Calu3 (cell line): ENCODE data around the gene STIM2. TPM values are rescaled to one million over a fixed set of nuclear protein-coding genes. Genes with fewer than 3 reads are reported as not detected.

Source experiments
- BruUV-seq: library from RNA; stranded (reverse); fragments of 400-500 nt; replicated peaks from 2 replicates; lab custom pipeline; 2021; lab: Mats Ljungman, UMichigan
- CTCF ChIA-PET: fragments of 300-600 bp; sonication (Branson Sonifier 250); formaldehyde crosslinking; loops from one replicate; lab custom pipeline; 2022; ENCODE audit warnings: antibody characterized with exemption; lab: Charles Lee
- DNase-seq: peaks from one replicate; pipeline ENCODE4 v3.0.0; 2022
- H3K27ac Mint-ChIP-seq: one replicate; pipeline ENCODE4 v1.8.0; 2022; ENCODE audit warnings: mixed read lengths; ENCODE audit not compliant: unreplicated experiment
- H3K27me3 Mint-ChIP-seq: one replicate; pipeline ENCODE4 v1.8.0; 2022; ENCODE audit warnings: mixed read lengths; ENCODE audit not compliant: unreplicated experiment
- H3K36me3 Mint-ChIP-seq: one replicate; pipeline ENCODE4 v1.8.0; 2022; ENCODE audit warnings: mild to moderate bottlenecking, moderate library complexity, mixed read lengths; ENCODE audit not compliant: insufficient read depth, unreplicated experiment
- H3K4me1 Mint-ChIP-seq: one replicate; pipeline ENCODE4 v1.8.0; 2022; ENCODE audit warnings: mild to moderate bottlenecking, low read depth, mixed read lengths; ENCODE audit not compliant: unreplicated experiment
- H3K4me3 Mint-ChIP-seq: one replicate; pipeline ENCODE4 v1.8.0; 2022; ENCODE audit warnings: mild to moderate bottlenecking, low read depth, moderate library complexity, mixed read lengths; ENCODE audit not compliant: unreplicated experiment
- H3K9me3 Mint-ChIP-seq: one replicate; pipeline ENCODE4 v1.8.0; 2022; ENCODE audit warnings: low read depth, mixed read lengths; ENCODE audit not compliant: unreplicated experiment
- intact Hi-C: fragments of 100-400 bp; cut with micrococcal nuclease; formaldehyde crosslinking; loops from one replicate; pipeline ENCODE4 v1.10.0; 2022; ENCODE audit not compliant: unreplicated experiment
- total RNA-seq: library from RNA; stranded (reverse); gene quantifications from 2 replicates; pipeline ENCODE4 v1.2.3, GENCODE V29; 2022
- TF ChIP-seq, protein P1 (sequence below): fragments of 200-600 bp; IDR thresholded peaks from one replicate; pipeline ENCODE4 v1.8.0; 2022; ENCODE audit warnings: antibody characterized with exemption; ENCODE audit not compliant: unreplicated experiment

Gene STIM2
- total RNA-seq, 1 experiment from 2014 or later: 24.2 TPM

DNA sequence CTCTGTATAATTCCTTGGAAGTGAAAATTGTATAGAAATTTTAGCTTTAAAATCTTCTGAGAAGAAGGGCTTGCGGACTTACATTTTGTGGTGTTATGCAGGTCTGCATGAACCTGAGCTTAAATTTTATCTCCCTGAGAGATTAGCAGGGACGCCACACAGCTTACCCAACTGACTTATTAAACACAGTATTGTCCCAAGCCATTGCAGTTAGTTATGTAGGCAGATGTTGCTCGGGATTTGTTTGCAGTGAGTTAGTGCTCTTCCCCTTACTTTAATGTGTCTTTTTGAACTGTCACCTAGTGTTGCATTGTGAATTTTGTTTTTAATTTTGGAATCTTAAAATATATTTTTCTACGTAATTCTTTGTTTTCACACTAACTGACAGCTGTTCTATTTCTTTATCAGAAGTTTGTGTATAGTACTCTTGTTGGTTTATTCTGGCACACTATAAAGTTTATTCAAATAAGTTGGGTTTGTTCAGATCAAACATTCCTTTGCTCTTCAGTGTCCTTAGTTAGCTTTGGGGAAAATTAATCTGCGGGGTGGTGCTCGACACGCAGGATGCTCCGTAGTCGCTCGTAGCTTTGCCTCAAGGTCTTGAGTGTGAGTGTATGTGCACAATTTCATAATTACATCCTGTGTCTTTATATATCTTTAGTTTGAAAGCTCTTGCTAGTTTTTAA lies 145.4 kb downstream of the STIM2 start:
- CTCF ChIA-PET: no interaction called here
- DNase-seq: no peak
- no peak overlapping the region for H3K4me3 Mint-ChIP-seq

DNA sequence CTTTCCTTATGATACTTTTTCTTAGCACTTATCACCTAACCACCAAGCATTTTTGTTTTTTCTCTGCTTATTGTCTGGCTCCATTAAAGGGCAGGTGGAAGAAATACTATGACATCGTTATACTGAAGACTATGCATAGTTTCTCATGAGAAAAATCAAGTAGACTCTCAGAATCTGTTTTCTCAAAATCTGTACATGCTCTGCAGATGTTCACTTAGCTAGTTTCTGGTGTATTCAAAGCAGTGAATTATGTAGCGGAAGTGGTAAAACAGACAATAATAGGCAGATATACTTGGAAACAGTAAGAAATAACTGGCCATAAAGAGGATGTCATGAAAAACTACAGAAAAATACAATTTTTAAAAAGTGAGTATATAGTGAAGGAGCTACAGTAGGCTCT lies 146.0 kb downstream of the STIM2 start:
- Mint-ChIP-seq H3K27me3 (no peaks in the 10 kb centered on the region), H3K4me3 (no peak overlapping the region), H3K27ac (no peak overlapping the region), H3K4me1 (peaks cover 8% of the 10 kb centered on the region), H3K36me3 (no peaks in the 10 kb centered on the region), H3K9me3 (no peaks in the 10 kb centered on the region)
- CTCF ChIA-PET: interaction anchor here (0.6 to 1.1 kb wide), 2 partner anchors 23 to 574 kb away, joined by 3 to 4 read pairs; no protein-coding TSS in a partner anchor
- no peak for DNase-seq
- BruUV-seq: no TSS peak
- intact Hi-C loops: loop anchor here (10.0 kb wide), 1 partner anchor 282 kb away; no protein-coding TSS in a partner anchor
- TF ChIP-seq, protein P1, sequence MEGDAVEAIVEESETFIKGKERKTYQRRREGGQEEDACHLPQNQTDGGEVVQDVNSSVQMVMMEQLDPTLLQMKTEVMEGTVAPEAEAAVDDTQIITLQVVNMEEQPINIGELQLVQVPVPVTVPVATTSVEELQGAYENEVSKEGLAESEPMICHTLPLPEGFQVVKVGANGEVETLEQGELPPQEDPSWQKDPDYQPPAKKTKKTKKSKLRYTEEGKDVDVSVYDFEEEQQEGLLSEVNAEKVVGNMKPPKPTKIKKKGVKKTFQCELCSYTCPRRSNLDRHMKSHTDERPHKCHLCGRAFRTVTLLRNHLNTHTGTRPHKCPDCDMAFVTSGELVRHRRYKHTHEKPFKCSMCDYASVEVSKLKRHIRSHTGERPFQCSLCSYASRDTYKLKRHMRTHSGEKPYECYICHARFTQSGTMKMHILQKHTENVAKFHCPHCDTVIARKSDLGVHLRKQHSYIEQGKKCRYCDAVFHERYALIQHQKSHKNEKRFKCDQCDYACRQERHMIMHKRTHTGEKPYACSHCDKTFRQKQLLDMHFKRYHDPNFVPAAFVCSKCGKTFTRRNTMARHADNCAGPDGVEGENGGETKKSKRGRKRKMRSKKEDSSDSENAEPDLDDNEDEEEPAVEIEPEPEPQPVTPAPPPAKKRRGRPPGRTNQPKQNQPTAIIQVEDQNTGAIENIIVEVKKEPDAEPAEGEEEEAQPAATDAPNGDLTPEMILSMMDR: no peak

More for the DNA sequence above, 145.4 kb downstream of the STIM2 start:
- BruUV-seq: no TSS peak
- TF ChIP-seq, protein P1: no peak
- intact Hi-C loops: loop anchor here (10.0 kb wide), 1 partner anchor 281 kb away; no protein-coding TSS in a partner anchor
- no peak overlapping the region for H3K27ac Mint-ChIP-seq
- no peaks in the 10 kb centered on the region for H3K36me3 Mint-ChIP-seq
- no peaks in the 10 kb centered on the region for H3K9me3 Mint-ChIP-seq
- H3K27me3 Mint-ChIP-seq: no peaks in the 10 kb centered on the region
- peaks cover 2% of the 10 kb centered on the region for H3K4me1 Mint-ChIP-seq

DNA sequence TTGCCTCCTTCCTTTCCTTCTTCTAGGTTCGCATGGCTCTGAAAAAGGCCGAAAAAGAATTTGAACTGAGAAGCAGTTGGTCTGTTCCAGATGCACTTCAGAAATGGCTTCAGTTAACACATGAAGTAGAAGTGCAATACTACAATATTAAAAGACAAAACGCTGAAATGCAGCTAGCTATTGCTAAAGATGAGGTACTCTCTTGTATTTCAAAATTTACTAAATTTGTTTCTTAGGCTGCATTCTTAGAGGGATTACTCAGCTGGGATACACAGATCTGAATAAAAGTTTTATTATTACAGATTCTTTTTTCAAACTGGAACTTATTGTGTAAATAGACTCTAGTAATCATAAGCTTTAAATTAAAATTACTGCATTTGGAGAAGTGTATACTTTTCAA lies 146.9 kb downstream of the STIM2 start:
- Mint-ChIP-seq H3K27me3 (no peaks in the 10 kb centered on the region), H3K9me3 (no peaks in the 10 kb centered on the region), H3K27ac (no peak overlapping the region), H3K4me1 (peaks cover 14% of the 10 kb centered on the region), H3K36me3 (no peaks in the 10 kb centered on the region), H3K4me3 (no peak overlapping the region)
- intact Hi-C loops: loop anchor here (10.0 kb wide), 1 partner anchor 283 kb away; no protein-coding TSS in a partner anchor
- TF ChIP-seq, protein P1: no peak
- no peak for DNase-seq
- no TSS peak for BruUV-seq
- CTCF ChIA-PET: interaction anchor here (0.7 to 1.1 kb wide), 2 partner anchors 24 to 500 kb away, joined by 3 read pairs; no protein-coding TSS in a partner anchor

DNA sequence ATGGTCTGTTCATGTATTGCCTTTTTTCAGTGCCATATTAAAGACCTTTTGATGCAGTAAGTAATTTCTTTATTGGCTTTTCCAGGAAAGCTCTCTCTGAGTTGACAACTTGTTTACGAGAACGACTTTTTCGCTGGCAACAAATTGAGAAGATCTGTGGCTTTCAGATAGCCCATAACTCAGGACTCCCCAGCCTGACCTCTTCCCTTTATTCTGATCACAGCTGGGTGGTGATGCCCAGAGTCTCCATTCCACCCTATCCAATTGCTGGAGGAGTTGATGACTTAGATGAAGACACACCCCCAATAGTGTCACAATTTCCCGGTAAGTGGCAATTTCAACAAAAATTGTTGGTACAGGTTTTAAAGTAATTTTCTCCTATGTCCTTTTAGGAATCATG lies 148.0 kb downstream of the STIM2 start:
- CTCF ChIA-PET: no interaction called here
- Mint-ChIP-seq H3K27me3 (no peaks in the 10 kb centered on the region), H3K4me3 (no peak overlapping the region), H3K4me1 (peaks cover 14% of the 10 kb centered on the region), H3K36me3 (no peaks in the 10 kb centered on the region), H3K27ac (no peak overlapping the region), H3K9me3 (no peaks in the 10 kb centered on the region)
- intact Hi-C loops: loop anchor here (10.0 kb wide), 1 partner anchor 284 kb away; no protein-coding TSS in a partner anchor
- DNase-seq: no peak
- no TSS peak for BruUV-seq
- TF ChIP-seq, protein P1: no peak
